NCI-H128 (cell line): ENCODE results near the gene TGFBR3L.
"Not testable (repeated sequence)": the region's sequence is repeated elsewhere in the genome, so short reads cannot be mapped to it uniquely, and the experiment has no call there.

ENCODE experiments used
- DNase-seq: peaks from one replicate; lab custom pipeline; 2025; ENCODE audit not compliant: unreplicated experiment; lab: John Stamatoyannopoulos, UW

TGFBR3L gene

GRCh38 chr19:7947939-7948338 is 33.3 kb downstream of the TGFBR3L start:
- DNase-seq: no peak

- DNase-seq: no peak
Measured at GRCh38 chr19:7953060-7953459, 38.4 kb downstream of the TGFBR3L start.

GRCh38 chr19:7953576-7953975 is 38.9 kb downstream of the TGFBR3L start:
- DNase-seq: no peak

- no peak for DNase-seq
Measured at GRCh38 chr19:7955696-7956095, 41.1 kb downstream of the TGFBR3L start.

- no peak for DNase-seq
Measured at GRCh38 chr19:7959211-7959610, 44.6 kb downstream of the TGFBR3L start.

GRCh38 chr19:7961082-7961481 is 46.5 kb downstream of the TGFBR3L start:
- DNase-seq: not testable (repeated sequence)

- DNase-seq: no peak
Measured at GRCh38 chr19:7961920-7962626, 47.4 kb downstream of the TGFBR3L start.

DNA sequence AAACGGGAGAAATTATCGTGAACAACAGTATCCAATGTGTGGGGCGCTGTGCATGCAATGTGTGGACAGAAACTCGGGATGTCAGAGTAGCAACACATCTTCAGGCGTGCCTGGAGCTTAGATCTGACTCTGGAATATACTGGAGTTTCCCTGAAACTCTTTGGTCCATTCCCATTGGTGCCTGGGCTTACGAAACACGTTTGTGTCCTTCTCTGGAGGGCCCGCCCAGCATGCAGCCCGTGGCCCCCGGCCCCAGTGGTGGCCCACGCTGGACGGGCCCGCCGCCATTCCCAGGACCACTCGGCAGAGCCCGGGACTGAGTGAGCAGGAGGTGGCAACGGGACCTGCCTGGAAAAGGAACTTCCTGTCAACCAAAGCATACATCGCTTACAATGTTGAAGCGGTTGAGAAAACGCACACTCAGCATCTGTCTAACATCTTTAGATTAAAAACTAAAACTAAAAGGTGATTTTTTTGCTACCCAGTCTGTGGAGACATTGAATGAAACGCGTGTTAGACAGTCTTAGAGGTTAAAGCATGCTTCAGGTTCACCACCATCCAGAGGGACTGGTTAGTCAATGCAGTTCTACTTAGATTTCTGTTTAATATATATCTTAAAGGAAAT is 48.1 kb downstream of the TGFBR3L start:
- DNase-seq: no peak

GRCh38 chr19:7963566-7963965 is 48.9 kb downstream of the TGFBR3L start:
- no peak for DNase-seq

GRCh38 chr19:7965259-7965841 is 50.7 kb downstream of the TGFBR3L start:
- no peak for DNase-seq

DNA sequence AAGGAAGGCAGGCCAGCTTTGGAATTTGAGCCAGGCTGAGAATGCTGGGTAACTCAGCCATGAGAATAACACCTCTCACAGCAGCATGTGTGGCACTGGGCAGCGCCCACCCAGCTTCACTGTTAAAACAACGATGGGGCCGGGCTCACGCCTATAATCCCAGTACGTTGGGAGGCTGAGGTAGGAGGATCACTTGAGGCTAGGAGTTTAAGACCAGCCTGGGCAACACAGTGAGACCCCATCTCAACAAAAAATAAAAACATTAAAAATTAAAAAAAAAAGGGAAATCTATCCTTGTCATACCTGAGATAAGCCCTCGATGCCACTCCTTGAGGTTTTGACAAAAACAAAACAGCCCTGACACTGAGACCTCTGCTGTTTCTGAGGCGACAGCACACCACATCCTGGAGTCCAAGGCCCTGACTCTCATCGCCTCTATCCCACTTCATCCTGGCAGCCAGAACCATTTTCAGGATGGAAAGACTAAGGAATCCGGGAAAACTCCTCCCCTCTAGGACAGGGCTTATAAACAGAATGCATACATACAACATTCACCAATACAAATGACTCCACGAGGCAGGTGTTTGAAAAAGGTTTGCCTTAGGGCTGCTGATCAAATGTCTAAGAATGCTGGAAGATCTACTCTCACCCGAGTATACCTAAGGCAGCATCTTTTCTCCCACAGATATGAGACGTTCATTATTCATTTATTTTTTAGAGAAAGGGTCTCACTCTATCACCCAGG is 51.5 kb downstream of the TGFBR3L start:
- no peak for DNase-seq

- no peak for DNase-seq
Measured at GRCh38 chr19:7968008-7968795, 53.6 kb downstream of the TGFBR3L start.
